ENCODE data around the gene NIT1. TPM values are rescaled to one million over a fixed set of nuclear protein-coding genes. Genes with fewer than 3 reads are reported as not detected.

Gene NIT1
- total RNA-seq, 1 experiment from 2014 or later, result 39.6 TPM

DNA sequence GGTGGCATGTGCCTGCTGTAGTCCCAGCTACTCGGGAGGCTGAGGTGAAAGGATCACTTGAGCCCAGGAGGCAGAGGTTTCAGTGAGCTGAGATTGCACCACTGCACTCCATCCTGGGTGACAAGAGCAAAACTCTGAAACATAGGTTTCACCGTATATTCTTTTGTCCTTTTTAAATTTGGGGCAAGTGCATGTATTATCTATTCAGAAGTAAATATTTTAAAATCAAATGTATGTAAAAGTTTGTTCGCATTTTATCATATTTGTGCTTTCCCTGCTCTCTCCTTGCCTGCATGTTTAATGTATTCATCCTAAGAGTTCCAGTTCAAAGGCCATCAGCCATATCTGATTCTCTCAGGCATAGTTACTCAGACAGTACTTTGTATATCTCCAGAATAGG lies 27.9 kb downstream of the NIT1 start:
- H3K4me2 ChIP-seq (ENCODE audit: insufficient read depth, insufficient read length, low read length), result no peak overlapping the region
- no peak overlapping the region for H3K27ac Mint-ChIP-seq

More for the DNA sequence above, 27.9 kb downstream of the NIT1 start:
- Histone ChIP-seq H3K9ac (ENCODE audit: extremely low read depth, insufficient read length, low read length) (no peak overlapping the region), H4K5ac (ENCODE audit: insufficient read length, low read depth, low read length) (no peak overlapping the region), H2BK20ac (ENCODE audit: low read depth, low read length, poor library complexity, severe bottlenecking) (no peak overlapping the region), H3K4ac (ENCODE audit: low read depth, low read length) (no peak overlapping the region), H2BK120ac (ENCODE audit: low read depth, low read length, poor library complexity, severe bottlenecking) (no peak overlapping the region), H4K8ac (replicated peaks; ENCODE audit: insufficient read length, low read depth, low read length) (no peak overlapping the region), H4K91ac (ENCODE audit: insufficient read length, low read depth, low read length) (no peak overlapping the region), H2BK15ac (ENCODE audit: low read depth, low read length) (no peak overlapping the region), H3K23me2 (ENCODE audit: insufficient read length, low read depth, low read length, poor library complexity, severe bottlenecking) (no peaks in the 10 kb centered on the region), H2BK12ac (ENCODE audit: insufficient read length, low read depth, low read length) (no peak overlapping the region), H2AFZ (ENCODE audit: low read length) (no peak overlapping the region), H3K27ac (ENCODE audit: insufficient read length, low read depth, low read length) (no peak overlapping the region), H3K18ac (ENCODE audit: insufficient read length, low read depth, low read length) (no peak overlapping the region), H3K14ac (ENCODE audit: insufficient read depth, low read length) (no peak overlapping the region), H3K9me3 (ENCODE audit: control insufficient read depth, low read depth, low read length) (no peaks in the 10 kb centered on the region), H3K23ac (ENCODE audit: insufficient read length, low read depth, low read length) (no peak overlapping the region), H2AK5ac (ENCODE audit: insufficient read length, low read length) (no peak overlapping the region), H2BK5ac (ENCODE audit: insufficient read length, low read length) (no peak overlapping the region), H3K79me1 (ENCODE audit: insufficient read depth, low read depth, low read length, poor library complexity, severe bottlenecking) (no peaks in the 10 kb centered on the region), H3K27me3 (ENCODE audit: insufficient read depth, low read length) (no peaks in the 10 kb centered on the region), H3K79me2 (ENCODE audit: insufficient read depth, low read length) (no peaks in the 10 kb centered on the region), H3K4me1 (ENCODE audit: insufficient read depth, low read length) (no peaks in the 10 kb centered on the region), H3K56ac (ENCODE audit: insufficient read length, low read depth, low read length) (no peak overlapping the region), H3T11ph (ENCODE audit: low read length) (no peak overlapping the region), H4K20me1 (ENCODE audit: control insufficient read depth, insufficient read depth, insufficient read length) (no peaks in the 10 kb centered on the region)
- TF ChIP-seq, protein P1, sequence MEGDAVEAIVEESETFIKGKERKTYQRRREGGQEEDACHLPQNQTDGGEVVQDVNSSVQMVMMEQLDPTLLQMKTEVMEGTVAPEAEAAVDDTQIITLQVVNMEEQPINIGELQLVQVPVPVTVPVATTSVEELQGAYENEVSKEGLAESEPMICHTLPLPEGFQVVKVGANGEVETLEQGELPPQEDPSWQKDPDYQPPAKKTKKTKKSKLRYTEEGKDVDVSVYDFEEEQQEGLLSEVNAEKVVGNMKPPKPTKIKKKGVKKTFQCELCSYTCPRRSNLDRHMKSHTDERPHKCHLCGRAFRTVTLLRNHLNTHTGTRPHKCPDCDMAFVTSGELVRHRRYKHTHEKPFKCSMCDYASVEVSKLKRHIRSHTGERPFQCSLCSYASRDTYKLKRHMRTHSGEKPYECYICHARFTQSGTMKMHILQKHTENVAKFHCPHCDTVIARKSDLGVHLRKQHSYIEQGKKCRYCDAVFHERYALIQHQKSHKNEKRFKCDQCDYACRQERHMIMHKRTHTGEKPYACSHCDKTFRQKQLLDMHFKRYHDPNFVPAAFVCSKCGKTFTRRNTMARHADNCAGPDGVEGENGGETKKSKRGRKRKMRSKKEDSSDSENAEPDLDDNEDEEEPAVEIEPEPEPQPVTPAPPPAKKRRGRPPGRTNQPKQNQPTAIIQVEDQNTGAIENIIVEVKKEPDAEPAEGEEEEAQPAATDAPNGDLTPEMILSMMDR (conservative IDR thresholded peaks at IDR 0.05), result no peak
- 0 out of 4 replicates have a peak, but pooled peaks cover 0 to 3% of the 10 kb centered on the region in 2 experiments for H3K4me1 Mint-ChIP-seq
- no CpG with 5 or more reads among the region's 3 CpGs for WGBS (ENCODE audit: extremely low coverage, insufficient read length, low lambda C conversion rate)
- H3K27me3 Mint-ChIP-seq (ENCODE audit: low read depth), result no peaks in the 10 kb centered on the region; the same call in 1 of the 2 replicates
- DNase-seq, result no peak
- H3K36me3 Mint-ChIP-seq (ENCODE audit: insufficient read depth in 1 of 3, low read depth in 3 of 3), result no peaks in the 10 kb centered on the region; a peak in 1 of 7 replicates
- H3K4me3 Mint-ChIP-seq, result no peak overlapping the region
- no peaks in the 10 kb centered on the region for H3K9me3 Mint-ChIP-seq
